Measurements from ENCODE around the gene ASIC4. TPM values are rescaled to one million over a fixed set of nuclear protein-coding genes. Genes with fewer than 3 reads are reported as not detected.

The ASIC4 gene
- total RNA-seq, 1 donor from 2014 or later = not detected

DNA sequence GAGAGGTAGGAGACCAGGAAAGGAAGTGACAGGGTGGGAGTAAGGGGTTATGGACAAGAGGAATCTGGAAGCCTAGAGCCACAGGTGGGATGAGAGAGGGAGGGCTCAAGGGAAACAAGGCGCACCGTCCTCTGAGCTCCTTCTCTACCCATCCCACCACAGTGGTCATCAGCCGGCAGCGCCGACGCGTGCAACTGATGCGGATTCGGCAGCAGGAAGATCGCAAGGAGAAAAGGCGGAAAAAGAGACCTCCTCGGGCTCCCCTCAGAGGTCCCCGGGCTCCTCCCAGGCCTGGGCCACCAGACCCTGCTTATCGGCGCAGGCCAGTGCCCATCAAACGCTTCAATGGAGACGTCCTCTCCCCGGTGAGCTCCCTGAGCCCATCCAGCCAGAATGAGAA lies 34.7 kb downstream of the ASIC4 start:
- DNase-seq (ENCODE audit: extremely low read depth, low read depth, low spot score) = no peak

GRCh38 chr2:219549619-219550018 lies 35.3 kb downstream of the ASIC4 start:
- DNase-seq (ENCODE audit: extremely low read depth, low read depth, low spot score) = no peak

DNA sequence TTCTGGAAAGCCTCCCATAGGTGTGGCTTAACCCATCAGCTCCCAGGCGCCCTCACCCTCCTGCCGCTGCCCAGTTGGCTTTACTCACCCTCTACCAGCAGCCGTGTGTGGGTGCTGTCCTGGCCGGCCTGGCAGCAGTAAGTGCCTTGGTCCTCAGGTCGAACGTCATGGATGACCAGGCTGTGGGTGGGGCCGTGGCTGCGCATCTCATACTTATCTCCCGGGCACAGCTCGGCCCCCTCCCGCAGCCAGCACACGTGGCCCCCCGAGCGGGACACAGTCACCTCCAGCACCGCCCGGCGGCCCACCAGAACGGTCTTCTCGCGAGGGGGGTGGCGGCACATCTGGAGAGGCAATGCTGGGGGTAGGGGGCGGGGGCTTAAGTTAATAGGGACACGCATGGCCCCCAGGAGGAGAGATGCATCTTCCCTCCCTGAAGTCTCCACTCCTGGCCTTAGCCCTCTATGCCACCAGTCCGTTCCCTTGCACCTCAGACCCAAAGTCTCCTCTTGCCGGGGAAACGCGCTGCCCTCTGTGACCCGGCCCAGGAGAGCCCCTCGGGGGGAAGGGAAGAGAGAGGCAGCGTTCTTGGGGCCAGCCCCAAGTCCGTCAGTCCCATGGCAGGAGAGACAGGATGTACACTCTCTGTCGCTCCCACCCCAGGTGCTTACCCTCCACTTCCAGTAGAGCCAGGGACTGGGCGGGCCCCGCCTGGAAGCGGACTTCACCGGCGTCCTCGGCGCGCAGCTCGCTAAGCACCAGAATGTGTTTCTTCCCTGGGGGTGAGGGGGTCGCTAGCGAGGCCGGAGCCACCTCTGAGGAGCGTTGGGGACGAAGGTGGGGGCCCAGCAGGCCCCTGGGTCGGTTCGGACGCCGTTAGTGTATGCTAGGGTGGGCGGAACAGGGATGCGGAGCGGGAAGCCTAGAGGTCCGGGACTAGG lies 37.4 kb downstream of the ASIC4 start:
- DNase-seq (ENCODE audit: extremely low read depth, low read depth, low spot score) = no peak

DNA sequence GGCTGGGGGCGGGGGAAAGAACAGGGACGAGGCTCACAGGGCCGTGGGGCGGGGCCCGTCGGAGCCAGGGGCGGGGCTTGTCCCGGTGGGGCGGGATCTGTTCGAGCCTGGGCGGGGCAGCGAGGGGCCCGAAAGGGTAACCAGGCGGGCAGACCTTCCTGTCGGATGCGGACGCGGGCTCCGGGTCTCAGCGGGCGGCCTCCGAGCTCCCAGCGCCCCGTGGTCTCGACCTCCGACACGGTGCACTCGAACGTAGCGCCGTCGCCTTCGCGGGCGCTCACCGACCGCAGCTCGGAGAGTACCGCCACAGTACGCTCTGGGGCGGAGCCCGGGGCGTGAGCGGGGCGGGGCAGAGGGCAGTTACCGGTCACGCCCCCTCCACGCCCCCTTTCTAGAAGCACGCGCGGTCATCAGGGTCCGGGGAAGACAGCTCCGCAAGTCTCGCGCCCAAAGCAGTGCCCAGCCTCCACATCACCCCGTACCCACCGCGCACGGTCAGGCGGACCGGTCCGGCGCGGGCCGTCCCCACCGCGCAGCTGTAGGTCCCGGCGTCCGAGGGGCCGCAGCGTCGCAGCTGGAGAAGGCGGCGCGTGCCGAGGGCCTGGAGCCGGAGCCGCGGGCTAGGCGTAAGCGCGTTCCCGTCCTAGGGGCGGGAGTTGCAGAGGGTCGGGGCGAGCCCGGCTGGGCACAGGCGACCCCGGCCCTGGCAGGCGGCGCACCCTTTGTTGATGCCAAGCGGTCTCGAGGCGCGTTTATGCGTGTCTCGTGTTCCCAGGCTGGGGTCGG lies 38.3 kb downstream of the ASIC4 start:
- no peak for DNase-seq (ENCODE audit: extremely low read depth, low read depth, low spot score)

DNA sequence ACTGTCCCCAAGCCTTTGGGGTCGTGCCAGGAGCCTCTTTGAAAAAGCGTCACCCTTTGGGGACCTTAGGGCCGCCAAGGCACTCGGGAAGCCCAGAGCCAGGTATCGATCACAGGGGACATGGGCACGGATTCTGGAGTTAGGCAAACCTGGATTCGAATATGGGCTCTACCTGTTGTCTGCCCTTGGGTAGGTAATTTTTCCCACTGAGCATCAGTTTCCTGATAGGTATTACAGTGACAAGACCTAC lies 38.8 kb downstream of the ASIC4 start:
- DNase-seq (ENCODE audit: extremely low read depth, low read depth, low spot score) = no peak

GRCh38 chr2:219553463-219553963 lies 39.2 kb downstream of the ASIC4 start:
- DNase-seq (ENCODE audit: extremely low read depth, low read depth, low spot score) = no peak

- DNase-seq (ENCODE audit: extremely low read depth, low read depth, low spot score) = no peak
These were observed 40.1 kb downstream of the ASIC4 start for GRCh38 chr2:219554350-219554749.

DNA sequence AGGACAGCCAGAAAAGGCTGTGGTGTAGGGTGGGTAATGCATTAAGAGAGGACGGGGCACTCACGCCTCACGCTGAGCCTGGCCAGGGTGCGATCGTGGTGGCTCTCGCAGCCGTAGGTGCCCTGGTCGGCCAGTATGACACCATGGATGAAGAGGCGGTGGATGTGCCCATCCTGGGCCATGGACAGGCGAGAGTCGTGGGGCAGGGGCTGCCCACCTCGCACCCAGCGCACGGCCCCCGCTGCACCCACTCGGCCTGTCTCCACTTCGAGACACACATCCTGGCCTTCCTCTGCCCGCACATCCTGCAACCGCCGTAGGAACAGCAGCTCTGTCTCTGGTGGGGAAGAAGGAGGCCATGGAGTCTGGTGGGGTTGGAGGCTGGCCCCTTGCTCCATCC lies 41.7 kb downstream of the ASIC4 start:
- no peak for DNase-seq (ENCODE audit: extremely low read depth, low read depth, low spot score)

GRCh38 chr2:219556413-219556812 lies 42.1 kb downstream of the ASIC4 start:
- DNase-seq (ENCODE audit: extremely low read depth, low read depth, low spot score) = no peak

DNA sequence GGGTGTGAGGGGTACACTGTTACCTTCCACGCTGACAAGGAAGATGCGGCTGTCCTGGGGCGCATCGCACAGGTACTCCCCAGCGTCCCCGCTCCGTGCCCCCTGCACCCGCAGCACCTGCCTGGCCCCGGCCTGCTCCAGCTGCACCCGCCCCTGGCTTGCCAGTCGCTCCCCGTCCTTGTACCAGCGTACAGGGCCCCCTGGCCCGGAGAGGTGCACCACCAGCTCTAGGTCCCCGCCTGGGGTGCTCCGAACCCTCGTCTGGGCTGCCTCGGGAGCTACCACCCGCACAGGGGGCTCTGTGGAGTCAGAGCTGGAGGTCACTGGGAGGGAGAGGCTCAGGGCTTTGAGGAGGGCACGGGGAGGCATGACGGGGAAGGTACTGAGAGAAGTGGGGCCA lies 43.0 kb downstream of the ASIC4 start:
- DNase-seq (ENCODE audit: extremely low read depth, low read depth, low spot score) = no peak

DNA sequence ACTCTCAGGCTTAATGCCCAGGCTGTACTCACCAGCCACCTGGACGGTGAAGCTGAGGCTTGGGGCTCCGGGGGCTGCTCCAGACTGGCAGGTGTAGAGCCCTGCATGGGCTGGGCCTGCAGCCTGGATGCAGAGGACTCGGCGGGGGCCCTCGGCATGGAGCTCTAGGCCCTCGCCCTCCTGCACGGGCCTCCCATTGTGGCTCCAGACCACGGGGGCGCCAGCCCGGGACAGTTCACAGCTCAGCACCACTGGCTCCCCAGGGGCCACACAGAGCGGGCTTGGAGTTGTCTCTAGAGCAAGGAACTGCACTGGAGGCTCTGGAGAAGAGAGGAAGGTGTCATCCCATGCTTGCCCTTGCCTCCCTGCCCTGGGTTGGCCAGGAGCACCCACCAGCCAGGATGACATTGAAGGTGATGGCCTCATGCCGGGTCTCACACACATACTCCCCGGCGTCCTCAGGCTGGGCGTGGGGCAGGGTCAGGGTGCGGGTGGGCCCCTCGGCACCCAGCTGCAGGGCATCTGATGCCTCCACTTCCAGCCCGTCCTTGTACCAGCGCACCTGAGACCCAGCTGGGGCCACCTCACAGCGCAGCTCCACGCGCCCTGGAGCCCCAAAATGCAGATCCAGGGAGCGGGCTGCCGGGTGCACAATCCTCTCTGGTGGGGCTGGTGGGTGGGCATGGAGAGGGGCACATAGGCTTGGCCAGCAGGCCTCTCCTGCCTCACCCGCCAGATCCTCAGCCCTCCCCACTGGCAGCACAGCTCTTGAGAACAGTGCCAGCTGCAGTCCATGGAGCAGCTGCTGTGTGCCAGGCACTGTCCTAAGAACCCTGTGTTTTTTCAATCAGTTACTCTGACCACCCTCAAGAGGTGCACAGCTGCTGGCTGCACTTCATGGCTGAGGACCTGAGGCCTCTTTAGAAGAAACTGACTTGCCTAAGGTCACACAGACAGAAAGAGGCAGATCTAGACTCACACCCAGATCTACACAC lies 43.8 kb downstream of the ASIC4 start:
- no peak for DNase-seq (ENCODE audit: extremely low read depth, low read depth, low spot score)

DNA sequence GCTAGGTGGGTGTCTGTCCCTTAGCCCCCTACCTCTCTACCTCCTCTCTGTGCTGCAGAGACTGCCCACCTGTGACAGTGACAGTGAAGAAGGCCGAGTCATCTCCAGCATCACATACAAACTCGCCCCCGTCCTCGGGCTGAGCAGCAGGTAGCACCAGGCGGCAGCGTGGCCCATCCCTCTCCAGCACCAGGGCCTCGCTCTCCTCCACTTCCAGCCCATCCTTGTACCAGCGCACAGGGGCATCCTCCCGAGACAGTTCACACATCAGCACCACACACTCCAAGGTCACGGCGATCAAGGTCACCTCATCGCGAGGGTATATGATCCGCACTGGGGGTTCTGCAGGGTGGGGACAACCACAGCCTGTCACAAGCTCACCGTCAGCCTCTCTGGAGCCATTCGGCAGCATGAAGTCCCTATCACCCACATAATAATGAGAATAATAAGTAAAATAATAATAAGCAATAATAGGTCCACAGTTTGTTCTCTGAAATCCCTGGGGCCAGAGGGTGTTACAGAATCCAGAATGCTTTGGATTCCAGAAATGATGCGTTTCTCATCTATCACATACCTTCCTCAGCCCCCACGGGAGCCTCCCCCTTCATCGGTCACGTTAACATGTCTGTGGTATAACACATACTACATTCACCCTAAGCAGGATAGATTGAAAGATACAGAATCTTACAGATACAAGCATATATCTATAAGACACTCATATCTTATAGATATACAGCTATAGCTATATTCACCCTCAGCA lies 45.1 kb downstream of the ASIC4 start:
- DNase-seq (ENCODE audit: extremely low read depth, low read depth, low spot score) = no peak

DNA sequence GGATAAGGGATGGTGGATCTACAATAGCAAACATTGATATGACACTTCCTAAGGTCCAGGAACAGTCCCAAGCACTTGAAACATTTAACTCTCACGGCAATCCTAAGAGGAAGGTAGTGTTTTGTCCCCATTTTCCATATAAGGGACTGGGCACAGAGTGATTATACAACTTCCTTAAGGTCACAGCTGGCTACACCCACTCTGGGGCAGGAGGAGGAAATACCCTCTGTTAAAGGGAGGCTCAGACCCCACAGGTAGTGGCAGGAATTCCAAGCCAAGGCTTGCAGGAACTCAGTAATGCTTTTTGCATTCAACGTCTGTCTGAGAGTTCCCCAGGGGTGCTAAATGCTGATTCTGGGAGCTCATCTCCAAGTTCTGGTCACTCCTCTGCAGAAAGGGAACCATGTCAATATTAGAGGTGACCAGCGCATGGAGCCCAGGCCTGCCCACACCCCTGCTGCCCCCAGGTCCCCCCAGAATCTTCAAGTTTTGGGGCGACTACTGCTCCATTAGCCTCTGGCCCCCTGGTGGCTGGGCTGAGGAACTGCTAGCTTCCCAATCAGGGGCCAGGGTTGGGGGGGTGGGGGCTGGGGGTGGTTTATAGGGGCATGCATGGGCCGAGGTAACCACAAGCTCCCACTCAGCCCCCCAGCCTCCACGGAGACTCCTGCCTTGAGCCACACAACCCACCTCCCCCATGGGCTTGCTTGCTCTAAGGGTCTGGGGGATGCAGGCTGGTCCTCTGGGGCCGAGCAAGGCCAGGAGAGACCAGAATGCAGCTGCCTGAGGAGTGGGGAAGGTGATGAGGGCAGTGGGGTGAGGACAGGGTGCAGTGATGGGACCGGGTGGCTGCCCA lies 46.0 kb downstream of the ASIC4 start:
- no peak for DNase-seq (ENCODE audit: extremely low read depth, low read depth, low spot score)

GRCh38 chr2:219560893-219561178 lies 46.6 kb downstream of the ASIC4 start:
- no peak for DNase-seq (ENCODE audit: extremely low read depth, low read depth, low spot score)

DNA sequence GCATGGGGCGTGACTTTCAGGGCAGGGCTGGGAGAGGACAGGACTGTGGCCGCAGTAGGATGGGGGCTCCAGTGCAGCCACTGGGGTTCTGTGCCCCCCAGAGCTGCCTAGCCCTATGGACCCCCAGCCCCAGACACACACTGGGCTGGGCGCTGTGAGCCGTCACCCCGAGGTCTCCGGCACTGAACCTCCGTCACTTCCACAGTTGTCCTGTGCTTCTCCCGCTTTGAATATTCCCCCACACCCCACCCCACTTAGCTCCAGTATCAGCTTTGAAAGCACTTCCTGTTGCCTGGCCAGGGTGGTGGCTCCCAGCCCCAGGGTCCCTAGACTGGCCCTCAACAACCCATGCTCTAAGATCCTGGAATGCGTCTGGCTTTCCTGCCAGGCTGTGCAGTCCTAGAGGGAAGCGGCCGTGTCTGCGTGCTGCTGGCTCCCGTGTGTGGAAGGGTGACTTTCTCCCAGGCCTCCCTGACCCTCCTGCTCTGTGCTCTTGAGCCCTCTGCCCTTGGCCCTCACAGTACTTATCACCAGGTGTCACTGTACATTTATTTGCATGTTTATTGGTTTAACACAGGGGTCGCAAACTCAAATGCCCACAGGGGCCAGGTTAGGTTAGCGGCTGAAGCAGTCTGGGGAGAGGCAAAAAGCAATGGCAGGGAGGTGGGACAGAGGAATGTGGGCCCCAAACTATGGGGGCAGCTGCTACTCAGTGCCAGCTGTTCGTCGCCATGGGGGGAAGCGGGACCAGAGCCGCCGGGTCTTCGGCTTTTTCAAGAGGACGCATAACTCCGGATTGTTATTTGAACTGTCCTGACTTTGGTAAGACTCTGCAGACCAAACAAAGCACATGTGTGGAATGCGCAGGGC lies 47.1 kb downstream of the ASIC4 start:
- DNase-seq (ENCODE audit: extremely low read depth, low read depth, low spot score) = no peak

- no peak for DNase-seq (ENCODE audit: extremely low read depth, low read depth, low spot score)
These were observed 48.1 kb downstream of the ASIC4 start for GRCh38 chr2:219562049-219563020.

- no peak for DNase-seq (ENCODE audit: extremely low read depth, low read depth, low spot score)
These were observed 49.1 kb downstream of the ASIC4 start for GRCh38 chr2:219563271-219563928.

All from glomerular endothelial cell (primary cell).